IMR-90 (cell line): Measurements from ENCODE around the gene TMEM253. TPM values are rescaled to one million over a fixed set of nuclear protein-coding genes. Genes with fewer than 3 reads are reported as not detected.

Experiments used
- ATAC-seq: fragments of 200-7000 bp; cut with Tn5 transposase; 2 replicates; pipeline ENCODE4 v1.9.1; 2020; ENCODE audit warnings: low read depth, mild to moderate bottlenecking, moderate library complexity
- BruUV-seq: library from RNA; stranded (reverse); fragments of 400-500 nt; replicated peaks from 2 replicates; lab custom pipeline; 2021; lab: Mats Ljungman, UMichigan
- CTCF ChIA-PET: fragments of 300-600 bp; formaldehyde crosslinking; extraction: SDS; loops from one replicate; lab custom pipeline; 2021; ENCODE audit warnings: antibody characterized with exemption; lab: Yijun Ruan, JAX
- POLR2A ChIA-PET: fragments of 300-600 bp; sonication (Branson Sonifier 250); formaldehyde crosslinking; loops from one replicate; lab custom pipeline; 2022; ENCODE audit warnings: antibody characterized with exemption; ENCODE audit not compliant: unreplicated experiment; lab: Charles Lee
- DNase-seq: peaks from one replicate; pipeline ENCODE4 v3.0.0; 2013
- H2AFZ ChIP-seq: replicated peaks from 2 replicates; pipeline ENCODE3; 2013; ENCODE audit warnings: low read length, mild to moderate bottlenecking; ENCODE audit not compliant: poor library complexity
- H2AK5ac ChIP-seq: 2 replicates; pipeline ENCODE4 v1.6.1; 2013; ENCODE audit warnings: low read depth, low read length, inconsistent platforms
- H2AK9ac ChIP-seq: replicated peaks from 2 replicates; pipeline ENCODE3; 2013; ENCODE audit warnings: mild to moderate bottlenecking, low read depth, low read length, moderate library complexity; ENCODE audit not compliant: poor library complexity
- H2BK120ac ChIP-seq: 2 replicates; pipeline ENCODE4 v1.6.1; 2013; ENCODE audit warnings: low read depth, low read length, inconsistent platforms
- H2BK15ac ChIP-seq: 3 replicates; pipeline ENCODE4 v1.6.1; 2013; ENCODE audit warnings: low read depth, low read length, inconsistent platforms
- H2BK20ac ChIP-seq: 2 replicates; pipeline ENCODE4 v1.6.1; 2013; ENCODE audit warnings: low read depth, mild to moderate bottlenecking, inconsistent platforms, low read length, moderate library complexity
- H2BK5ac ChIP-seq: 2 replicates; pipeline ENCODE4 v1.6.1; 2013; ENCODE audit warnings: mild to moderate bottlenecking, low read depth, low read length, inconsistent platforms; ENCODE audit not compliant: poor library complexity, severe bottlenecking
- H3K14ac ChIP-seq: replicated peaks from 2 replicates; pipeline ENCODE4 v1.6.1; 2013; ENCODE audit warnings: low read depth, low read length, inconsistent platforms
- H3K18ac ChIP-seq: 2 replicates; pipeline ENCODE4 v1.6.1; 2013; ENCODE audit warnings: low read depth, low read length, control low read depth
- H3K23ac ChIP-seq: 2 replicates; pipeline ENCODE4 v1.6.1; 2013; ENCODE audit warnings: low read depth, low read length, inconsistent platforms
- H3K27ac ChIP-seq: 2 replicates; pipeline ENCODE4 v1.5.1; 2013; ENCODE audit warnings: mild to moderate bottlenecking, control low read depth, low read length; ENCODE audit not compliant: insufficient read depth
- H3K27me3 ChIP-seq: 2 replicates; pipeline ENCODE4 v1.6.1; 2013; ENCODE audit warnings: low read length; ENCODE audit not compliant: control insufficient read depth, insufficient read depth
- H3K36me3 ChIP-seq: 2 replicates; pipeline ENCODE4 v1.6.1; 2013; ENCODE audit warnings: low read length, mixed read lengths; ENCODE audit not compliant: control insufficient read depth, insufficient read depth
- H3K4ac ChIP-seq: 2 replicates; pipeline ENCODE4 v1.6.1; 2013; ENCODE audit warnings: low read depth, low read length, inconsistent platforms
- H3K4me1 ChIP-seq: 2 replicates; pipeline ENCODE4 v1.6.1; 2013; ENCODE audit warnings: low read length, mixed read lengths; ENCODE audit not compliant: control insufficient read depth, insufficient read depth
- H3K4me2 ChIP-seq: 2 replicates; pipeline ENCODE4 v1.6.1; 2013; ENCODE audit warnings: low read depth, mild to moderate bottlenecking, control low read depth, low read length, moderate library complexity
- H3K4me3 ChIP-seq: 2 replicates; pipeline ENCODE4 v1.5.1; 2013; ENCODE audit warnings: low read depth, mild to moderate bottlenecking, control low read depth, low read length, moderate library complexity; ENCODE audit not compliant: insufficient read depth
- H3K56ac ChIP-seq: 2 replicates; pipeline ENCODE4 v1.6.1; 2013; ENCODE audit warnings: low read length, inconsistent platforms; ENCODE audit not compliant: insufficient read depth; ENCODE audit errors: extremely low read depth
- H3K79me1 ChIP-seq, 2 experiments: 2 replicates each; pipeline ENCODE4 v1.6.1; 2013; ENCODE audit warnings: low read length in 2 of 2, inconsistent platforms in 1 of 2, low read depth in 1 of 2
- H3K9ac ChIP-seq: 2 replicates; pipeline ENCODE4 v1.6.1; 2013; ENCODE audit warnings: low read depth, low read length, control low read depth
- H3K9me1 ChIP-seq: 2 replicates; pipeline ENCODE4 v1.6.1; 2013; ENCODE audit warnings: low read length, inconsistent platforms; ENCODE audit not compliant: insufficient read depth
- H3K9me3 ChIP-seq: 2 replicates; pipeline ENCODE4 v1.6.1; 2013; ENCODE audit warnings: low read length; ENCODE audit not compliant: control insufficient read depth, insufficient read depth
- H4K20me1 ChIP-seq: 2 replicates; pipeline ENCODE4 v1.6.1; 2013; ENCODE audit warnings: low read length, inconsistent platforms; ENCODE audit not compliant: insufficient read depth
- H4K5ac ChIP-seq: 2 replicates; pipeline ENCODE4 v1.6.1; 2013; ENCODE audit warnings: mild to moderate bottlenecking, low read depth, low read length, control low read depth
- H4K8ac ChIP-seq, 2 experiments: 2 replicates each; pipeline ENCODE4 v1.6.1; 2013; ENCODE audit warnings: low read depth in 2 of 2, low read length in 2 of 2, control low read depth in 1 of 2, inconsistent platforms in 1 of 2
- H4K91ac ChIP-seq: 2 replicates; pipeline ENCODE4 v1.6.1; 2013; ENCODE audit warnings: low read depth, low read length, inconsistent platforms; ENCODE audit not compliant: insufficient read depth
- ELK1 ChIP-seq: fragments of 150-350 bp; IDR thresholded peaks from 2 replicates; pipeline ENCODE4 v1.6.1; 2016; ENCODE audit warnings: low read depth, mild to moderate bottlenecking, low read length, moderate library complexity, borderline replicate concordance
- WGBS, 2 experiments: methylation state at CpG; one replicate each; pipeline versions ENCODE4 v1.1.5 to v1.1.7; 2013; ENCODE audit warnings: missing lambda C conversion rate in 2 of 2; ENCODE audit not compliant: insufficient read length in 1 of 2; ENCODE audit errors: extremely low coverage in 2 of 2; 5-methylcytosine and 5-hydroxymethylcytosine counted together
- dilution Hi-C: fragments of 300-500 bp; cut with HindIII; formaldehyde crosslinking; loops from one replicate; pipeline ENCODE4 v1.14.3; 2018; ENCODE audit warnings: low sequenced_read_pairs; ENCODE audit not compliant: unreplicated experiment
- in situ Hi-C: fragments of 300-500 bp; cut with MboI; formaldehyde crosslinking; loops from 3 replicates; pipeline ENCODE4 v1.14.3; 2019; ENCODE audit warnings: low sequenced_read_pairs, inconsistent platforms, mixed read lengths
- intact Hi-C: fragments of 100-400 bp; cut with micrococcal nuclease; formaldehyde crosslinking; loops from 2 replicates; pipeline ENCODE4 v1.10.0; 2022
- polyA plus RNA-seq, 3 experiments: library from polyadenylated mRNA; depleted of rRNA; stranded (reverse); fragments of >200 nt; gene quantifications; 2 replicates each; pipeline ENCODE4 v1.2.3, GENCODE V29; 2012; ENCODE audit warnings: low replicate concordance in 1 of 3
- total RNA-seq: library from RNA; depleted of rRNA; stranded (reverse); fragments of >200 nt; gene quantifications from 2 replicates; pipeline ENCODE4 v1.2.3, GENCODE V29; 2012

TMEM253 gene
- total and polyA plus RNA-seq, 2 of the 4 experiments (the other 2 are of a cell fraction) = 0.07 TPM; not detected in 1

GRCh38 chr14:21075719-21076437 lies 25.0 kb upstream of the TMEM253 start:
- Histone ChIP-seq H3K4me1 (peaks cover 11% of the 10 kb centered on the region), H3K27me3 (no peaks in the 10 kb centered on the region), H3K9ac (no peak overlapping the region), H3K79me1 (peaks cover 29 to 48% of the 10 kb centered on the region in 2 experiments), H3K9me1 (peaks cover 10% of the 10 kb centered on the region), H4K5ac (no peak overlapping the region), H3K4me2 (no peak overlapping the region), H2BK120ac (no peak overlapping the region), H3K36me3 (peaks cover 76% of the 10 kb centered on the region), H2AFZ (no peak overlapping the region), H3K4ac (no peak overlapping the region), H4K8ac (no peak overlapping the region), H4K91ac (no peak overlapping the region), H3K9me3 (no peaks in the 10 kb centered on the region), H2BK5ac (no peak overlapping the region), H3K4me3 (no peak overlapping the region), H2AK9ac (no peak overlapping the region), H3K23ac (no peak overlapping the region), H2BK20ac (no peak overlapping the region), H4K20me1 (peaks cover 10% of the 10 kb centered on the region), H3K14ac (no peak overlapping the region), H2BK15ac (no peak overlapping the region), H3K18ac (no peak overlapping the region), H3K27ac (no peak overlapping the region), H2AK5ac (no peak overlapping the region), H3K56ac (no peak overlapping the region)
- CTCF ChIA-PET = interaction anchor here (1.0 kb wide), 1 partner anchor 17 kb away, joined by 3 read pairs; no protein-coding TSS in a partner anchor
- WGBS, 2 experiments = 87% methylated on average over 8 of the region's 9 CpGs; no CpG with 5 or more reads in 1 of the 2 experiments
- in situ Hi-C loops = loop anchor here (25.0 kb wide), 2 partner anchors 614 to 739 kb away; partner anchors contain the start of genes APEX1, CCNB1IP1, OSGEP and PARP2
- DNase-seq = no peak
- BruUV-seq = no TSS peak
- no peak for TF ChIP-seq ELK1
- intact Hi-C loops = no loop called here
- POLR2A ChIA-PET = no interaction called here
- dilution Hi-C loops = no loop called here
- ATAC-seq = no peak
